Measurements from ENCODE around the gene DMAC2.
"Not testable (repeated sequence)": the region's sequence is repeated elsewhere in the genome, so short reads cannot be mapped to it uniquely, and the experiment has no call there.

The DMAC2 gene

GRCh38 chr19:41442473-41443355 lies 3.0 kb upstream of the DMAC2 start, which contains the start of gene ERICH4:
ERICH4 (plus strand) TSS chr19:41443156; CDS start chr19:41443170, 14 bp downstream.
- no peak for DNase-seq

GRCh38 chr19:41441321-41441945 lies 1.7 kb upstream of the DMAC2 start:
- no peak for DNase-seq

- DNase-seq: no peak
Measured at GRCh38 chr19:41437944-41438574, 1.7 kb downstream of the DMAC2 start.

- DNase-seq: no peak
Measured at GRCh38 chr19:41436674-41436951, 3.1 kb downstream of the DMAC2 start.

GRCh38 chr19:41435936-41436673 lies 3.6 kb downstream of the DMAC2 start:
- DNase-seq: no peak

GRCh38 chr19:41435376-41435775 lies 4.3 kb downstream of the DMAC2 start:
- not testable (repeated sequence) for DNase-seq

GRCh38 chr19:41434450-41434849 lies 5.3 kb downstream of the DMAC2 start:
- no peak for DNase-seq

GRCh38 chr19:41433171-41433570 lies 6.5 kb downstream of the DMAC2 start:
- no peak for DNase-seq

- no peak for DNase-seq
Measured at GRCh38 chr19:41431426-41432386, 8.0 kb downstream of the DMAC2 start.

- DNase-seq: no peak
Measured at GRCh38 chr19:41430922-41431321, 8.8 kb downstream of the DMAC2 start.

- no peak for DNase-seq
Measured at GRCh38 chr19:41428481-41428859, 11.2 kb downstream of the DMAC2 start.

- DNase-seq: peak; percentile 10
Measured at GRCh38 chr19:41427647-41428480, 11.8 kb downstream of the DMAC2 start.

GRCh38 chr19:41426952-41427646 lies 12.6 kb downstream of the DMAC2 start, which contains the start of gene B3GNT8:
B3GNT8 (minus strand) TSS chr19:41427374; CDS start chr19:41426778, 596 bp downstream.
- peak; percentile 45 for DNase-seq

- DNase-seq: no peak
Measured at GRCh38 chr19:41426116-41426841, 13.4 kb downstream of the DMAC2 start.

- no peak for DNase-seq
Measured at GRCh38 chr19:41425174-41426115, 14.3 kb downstream of the DMAC2 start.

GRCh38 chr19:41424335-41425173 lies 15.2 kb downstream of the DMAC2 start:
- no peak for DNase-seq

GRCh38 chr19:41422955-41423354 lies 16.8 kb downstream of the DMAC2 start:
- no peak for DNase-seq
